Thoracic aorta (tissue), 2 donors: ENCODE measurements around the gene CDH23. TPM values are rescaled to one million over a fixed set of nuclear protein-coding genes. Genes with fewer than 3 reads are reported as not detected.

ENCODE experiments used
- ATAC-seq: fragments of 150-250 bp; one replicate; pipeline ENCODE4 v1.8.0; 2017; ENCODE audit warnings: low read depth; ENCODE audit not compliant: insufficient number of reproducible peaks, low FRiP score
- DNase-seq: peaks from one replicate; pipeline ENCODE4 v3.0.0-alpha.2; 2020; ENCODE audit warnings: low spot score
- H3K27ac ChIP-seq, 2 donors: fragments of 200-600 bp; sonication (generic); 1 replicate in 1 of 2; 2 replicates in 1 of 2; pipeline ENCODE4 v1.5.1; 2016; ENCODE audit warnings: mild to moderate bottlenecking in 2 of 2, moderate library complexity in 2 of 2
- H3K27me3 ChIP-seq: fragments of 200-600 bp; sonication (generic); replicated peaks from 2 replicates; pipeline ENCODE4 v1.6.0; 2016; ENCODE audit warnings: mild to moderate bottlenecking; ENCODE audit not compliant: insufficient read depth
- H3K36me3 ChIP-seq: fragments of 200-600 bp; sonication (generic); one replicate; pipeline ENCODE4 v1.5.1; 2016
- H3K4me1 ChIP-seq, 2 donors: fragments of 200-600 bp; sonication (generic); 1 replicate in 1 of 2; 2 replicates in 1 of 2; pipeline versions ENCODE4 v1.5.1 to v1.6.0; 2016; ENCODE audit warnings: low read depth in 2 of 2, mild to moderate bottlenecking in 1 of 2; ENCODE audit not compliant: control insufficient read depth in 1 of 2
- H3K4me3 ChIP-seq: fragments of 200-600 bp; sonication (generic); 2 replicates; pipeline ENCODE4 v1.5.1; 2016; ENCODE audit warnings: mild to moderate bottlenecking
- H3K9me3 ChIP-seq: fragments of 200-600 bp; sonication (generic); 2 replicates; pipeline ENCODE4 v1.5.1; 2016
- total RNA-seq, 2 donors: library from RNA; depleted of rRNA; stranded (reverse); fragments of >200 nt; gene quantifications; one replicate each; pipeline versions ENCODE4 v1.1.0 to v1.2.3, GENCODE V29; 2016
- TF ChIP-seq, protein P1 (sequence below): fragments of 200-600 bp; sonication (generic); IDR thresholded peaks from one replicate; pipeline ENCODE4 v1.5.1; 2019; ENCODE audit warnings: antibody characterized with exemption

CDH23 gene
- total RNA-seq, 2 donors from 2014 or later: 10.6 to 10.8 TPM

DNA sequence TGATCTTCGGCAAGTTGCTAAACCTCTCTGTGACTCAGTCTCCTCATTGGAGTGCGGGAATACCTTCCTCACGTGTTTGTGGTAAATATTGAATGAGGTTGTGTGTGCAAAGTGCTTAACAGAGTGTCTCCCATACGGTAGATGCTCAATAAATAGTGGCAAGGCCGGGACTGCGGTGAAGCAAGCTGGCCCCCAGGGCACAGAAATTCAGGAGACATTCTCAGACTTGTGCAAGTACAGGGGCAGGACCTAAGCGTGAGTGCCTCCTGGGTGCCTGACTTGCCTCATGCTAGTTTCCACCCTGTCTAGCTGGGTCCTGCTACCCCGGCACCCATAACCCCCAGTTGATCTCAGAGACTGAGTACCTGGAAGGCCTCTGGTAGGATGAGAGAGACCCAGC is 97.8 kb downstream of the CDH23 start:
- TF ChIP-seq, protein P1, sequence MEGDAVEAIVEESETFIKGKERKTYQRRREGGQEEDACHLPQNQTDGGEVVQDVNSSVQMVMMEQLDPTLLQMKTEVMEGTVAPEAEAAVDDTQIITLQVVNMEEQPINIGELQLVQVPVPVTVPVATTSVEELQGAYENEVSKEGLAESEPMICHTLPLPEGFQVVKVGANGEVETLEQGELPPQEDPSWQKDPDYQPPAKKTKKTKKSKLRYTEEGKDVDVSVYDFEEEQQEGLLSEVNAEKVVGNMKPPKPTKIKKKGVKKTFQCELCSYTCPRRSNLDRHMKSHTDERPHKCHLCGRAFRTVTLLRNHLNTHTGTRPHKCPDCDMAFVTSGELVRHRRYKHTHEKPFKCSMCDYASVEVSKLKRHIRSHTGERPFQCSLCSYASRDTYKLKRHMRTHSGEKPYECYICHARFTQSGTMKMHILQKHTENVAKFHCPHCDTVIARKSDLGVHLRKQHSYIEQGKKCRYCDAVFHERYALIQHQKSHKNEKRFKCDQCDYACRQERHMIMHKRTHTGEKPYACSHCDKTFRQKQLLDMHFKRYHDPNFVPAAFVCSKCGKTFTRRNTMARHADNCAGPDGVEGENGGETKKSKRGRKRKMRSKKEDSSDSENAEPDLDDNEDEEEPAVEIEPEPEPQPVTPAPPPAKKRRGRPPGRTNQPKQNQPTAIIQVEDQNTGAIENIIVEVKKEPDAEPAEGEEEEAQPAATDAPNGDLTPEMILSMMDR: no peak
- Histone ChIP-seq H3K27ac (no peak overlapping the region), H3K27me3 (no peaks in the 10 kb centered on the region), H3K36me3 (no peaks in the 10 kb centered on the region), H3K9me3 (peaks cover under 1% of the 10 kb centered on the region), H3K4me3 (no peak overlapping the region), H3K4me1 (no peaks in the 10 kb centered on the region)
- ATAC-seq (no peak), DNase-seq (no peak)

DNA sequence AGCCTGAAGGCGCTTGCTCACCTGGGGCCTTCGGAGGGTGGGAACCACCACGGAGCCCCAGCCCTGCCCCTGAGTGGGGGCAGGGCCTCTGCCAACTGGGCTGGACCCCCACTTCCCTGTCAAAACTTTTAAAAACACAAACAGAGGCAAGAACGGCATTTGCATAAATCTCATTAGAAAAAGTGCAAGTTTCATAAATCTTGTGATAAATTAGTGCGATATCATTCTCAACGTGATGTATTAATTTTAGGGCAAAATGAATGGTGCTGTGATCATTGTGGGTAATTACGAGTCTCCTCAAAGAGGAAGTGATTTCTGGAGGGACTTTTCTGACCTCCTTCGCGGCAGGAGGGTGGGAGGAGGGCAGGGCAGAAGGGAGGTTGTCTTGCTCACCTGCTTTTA is 98.3 kb downstream of the CDH23 start:
- Histone ChIP-seq H3K27ac (no peak overlapping the region), H3K4me3 (no peak overlapping the region), H3K27me3 (no peaks in the 10 kb centered on the region), H3K9me3 (no peaks in the 10 kb centered on the region), H3K36me3 (no peaks in the 10 kb centered on the region), H3K4me1 (no peaks in the 10 kb centered on the region)
- DNase-seq: no peak
- TF ChIP-seq, protein P1: no peak
- no peak for ATAC-seq

DNA sequence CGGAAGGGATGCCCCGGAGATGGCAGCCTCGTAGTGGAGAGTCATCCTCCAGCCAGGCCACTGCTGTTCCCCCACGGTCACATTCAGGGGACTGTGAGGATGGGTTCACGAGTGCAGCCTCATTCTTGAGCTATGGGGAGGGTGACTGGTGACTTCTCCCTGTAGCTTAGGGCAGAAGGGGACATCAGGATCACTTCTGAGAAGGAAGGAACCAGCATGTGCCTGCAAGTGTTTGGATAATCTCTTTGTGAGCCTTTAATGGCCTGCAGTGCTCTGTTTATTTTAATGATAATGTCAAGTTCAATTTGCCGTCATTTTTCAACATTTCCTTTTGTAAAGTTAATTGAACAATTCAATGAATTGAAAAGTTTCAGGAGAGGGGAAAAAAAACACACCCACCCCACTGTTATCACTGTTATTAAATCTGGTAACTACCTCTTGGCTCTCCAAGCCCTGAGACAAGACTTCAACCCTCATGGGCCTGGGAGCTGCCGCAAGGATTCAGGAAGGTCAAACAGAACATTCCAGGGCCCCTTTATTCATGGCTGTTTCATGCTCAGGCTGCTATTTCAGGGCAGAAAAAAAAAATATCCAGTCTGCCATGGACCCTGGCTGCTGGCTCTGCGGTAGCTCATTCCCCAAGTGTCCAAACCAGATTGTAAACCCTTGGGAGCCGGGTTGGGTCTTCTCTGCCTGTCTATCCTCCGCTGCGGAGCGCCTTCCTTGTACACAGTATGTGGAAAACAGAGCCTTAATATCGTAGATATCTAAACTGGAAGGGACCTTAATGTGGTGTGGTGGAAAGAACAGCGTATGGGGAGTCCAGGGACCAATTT is 100.4 kb downstream of the CDH23 start:
- TF ChIP-seq, protein P1: no peak
- Histone ChIP-seq H3K36me3 (no peaks in the 10 kb centered on the region), H3K4me3 (no peak overlapping the region), H3K27ac (no peak overlapping the region), H3K27me3 (no peaks in the 10 kb centered on the region), H3K4me1 (no peaks in the 10 kb centered on the region), H3K9me3 (no peaks in the 10 kb centered on the region)
- no peak for ATAC-seq
- DNase-seq: no peak

DNA sequence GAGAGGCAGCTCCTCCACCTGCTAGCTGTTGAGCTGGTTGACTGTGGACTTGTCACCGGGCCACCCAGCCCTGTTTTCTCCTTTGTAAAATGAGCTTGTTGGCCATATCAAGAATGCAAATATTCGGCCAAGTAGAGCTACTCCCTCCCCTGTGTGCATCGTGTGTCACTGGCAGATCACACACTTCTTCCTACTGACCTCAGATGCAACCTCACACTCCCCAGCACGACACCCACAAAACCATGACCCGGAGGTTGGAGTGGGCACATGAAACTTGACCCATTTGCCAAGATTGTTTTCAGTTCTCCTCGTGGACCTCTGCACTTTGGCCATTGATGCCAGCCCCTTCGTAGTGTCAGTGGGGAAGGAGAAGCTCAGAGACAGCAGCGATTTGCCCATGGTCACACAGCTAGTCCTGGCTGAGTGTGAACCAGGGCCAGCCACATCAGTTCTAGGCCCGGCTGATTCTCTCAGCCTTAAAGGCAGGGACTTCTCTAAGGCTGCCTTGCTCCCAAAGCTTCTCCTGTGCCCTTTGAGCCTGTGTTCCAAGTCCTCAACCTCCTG is 101.1 kb downstream of the CDH23 start:
- Histone ChIP-seq H3K4me3 (no peak overlapping the region), H3K9me3 (no peaks in the 10 kb centered on the region), H3K36me3 (no peaks in the 10 kb centered on the region), H3K27ac (no peak overlapping the region), H3K4me1 (no peaks in the 10 kb centered on the region), H3K27me3 (no peaks in the 10 kb centered on the region)
- ATAC-seq (no peak), DNase-seq (no peak)
- TF ChIP-seq, protein P1: no peak

DNA sequence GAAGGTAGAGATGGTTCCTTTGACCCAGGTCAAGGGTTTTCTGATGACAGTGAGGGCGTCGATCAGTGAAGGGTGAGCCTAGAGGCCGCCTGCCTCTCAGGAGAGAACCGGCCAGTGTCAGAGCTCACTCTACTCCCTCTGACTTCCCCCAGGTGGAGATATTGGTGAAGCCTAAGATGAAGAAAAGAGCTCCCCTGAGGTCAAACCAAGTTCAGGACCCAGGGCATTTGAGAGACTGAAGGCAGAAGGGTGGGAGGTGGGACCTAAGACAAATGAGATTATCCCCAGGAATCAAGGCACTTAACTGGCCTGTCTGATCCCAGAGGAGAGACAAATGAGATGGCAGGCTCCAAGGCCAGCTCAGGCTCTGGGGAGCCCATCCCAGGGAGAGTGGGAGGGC is 104.7 kb downstream of the CDH23 start:
- Histone ChIP-seq H3K36me3 (no peaks in the 10 kb centered on the region), H3K4me3 (no peak overlapping the region), H3K27ac (no peak overlapping the region), H3K4me1 (no peaks in the 10 kb centered on the region), H3K27me3 (no peaks in the 10 kb centered on the region), H3K9me3 (no peaks in the 10 kb centered on the region)
- DNase-seq (no peak), ATAC-seq (no peak)
- TF ChIP-seq, protein P1: no peak
